Adrenal gland (tissue), 12 donors: Measurements from ENCODE around the gene TMX4. TPM values are rescaled to one million over a fixed set of nuclear protein-coding genes. Genes with fewer than 3 reads are reported as not detected.

Experiments
- DNase-seq, 7 donors: peaks; one replicate each; pipeline ENCODE4 v3.0.0-alpha.2; 2019 to 2020
- H3K27ac ChIP-seq, 5 donors: fragments of 200-600 bp; sonication (generic) in 4 of 5; 1 replicate in 3 of 5; 2 replicates in 2 of 5; pipeline versions ENCODE4 v1.5.1 to v1.8.0; 2016 to 2020; ENCODE audit warnings: mild to moderate bottlenecking in 1 of 5
- H3K27me3 ChIP-seq: fragments of 200-600 bp; 2 replicates; pipeline ENCODE4 v1.8.0; 2021
- H3K36me3 ChIP-seq, 2 donors: fragments of 200-600 bp; replicated peaks in 1 of 2; 1 replicate in 1 of 2; 2 replicates in 1 of 2; pipeline versions ENCODE4 v1.5.1 to v1.8.0; 2018 to 2022
- H3K4me1 ChIP-seq, 2 donors: fragments of 200-600 bp; replicated peaks in 1 of 2; 1 replicate in 1 of 2; 2 replicates in 1 of 2; pipeline versions ENCODE4 v1.5.1 to v1.8.0; 2018 to 2021
- H3K4me3 ChIP-seq, 4 donors: fragments of 200-600 bp; sonication (generic) in 3 of 4; one replicate each; pipeline ENCODE4 v1.5.1; 2016 to 2018
- H3K9me3 ChIP-seq, 3 donors: fragments of 200-600 bp; sonication (generic) in 1 of 3; replicated peaks in 1 of 3; 1 replicate in 2 of 3; 2 replicates in 1 of 3; pipeline versions ENCODE4 v1.5.1 to v1.8.0; 2016 to 2021
- POLR2A ChIP-seq, 2 donors: fragments of 450-650 bp; IDR thresholded peaks; one replicate each; pipeline ENCODE4 v1.6.1; 2017; ENCODE audit warnings: antibody characterized with exemption in 2 of 2, mild to moderate bottlenecking in 2 of 2, moderate library complexity in 1 of 2
- WGBS, 4 donors: extraction: QIAGEN DNeasy Blood & Tissue Kit in 2 of 4; methylation state at CpG; one replicate each; pipeline versions ENCODE4 v1.1.5 to v1.1.7; 2013 to 2017; 5-methylcytosine and 5-hydroxymethylcytosine counted together
- intact Hi-C, 2 donors: fragments of 100-400 bp; cut with DNase I; formaldehyde crosslinking; loops; one replicate each; pipeline versions ENCODE4 v1.14.1 to v1.15.0; 2022 to 2023
- polyA plus RNA-seq, 3 donors: library from polyadenylated mRNA; stranded (reverse); fragments of 200-250 nt in 2 of 3; fragments of 350-450 nt in 1 of 3; fragmentation: Illumina TruSeq in 1 of 3; extraction: RNeasy Lipid Tissue Mini Kit (QIAGEN cat#74804) in 1 of 3; gene quantifications; one replicate each; pipeline ENCODE4 v1.2.3, GENCODE V29; 2013 to 2014
- total RNA-seq, 9 donors: library from RNA; depleted of rRNA in 4 of 9; stranded (reverse); fragments of >200 nt in 4 of 9; fragments of 120-200 nt in 1 of 9; fragmentation: NEBNext Ultra II Directional in 1 of 9; extraction: Animal tissue kit (Norgen Biotek cat#: 25700) in 1 of 9; gene quantifications; one replicate each; pipeline versions ENCODE4 v1.1.0 to v1.2.4, GENCODE V29; 2013 to 2023
- TF ChIP-seq, protein P1 (sequence below), 6 experiments: fragments of 450-650 bp in 4 of 6; fragments of 200-600 bp in 2 of 6; sonication (generic) in 1 of 6; IDR thresholded peaks; 1 replicate in 5 of 6; 2 replicates in 1 of 6; pipeline versions ENCODE4 v1.5.1 to v1.8.0; 2016 to 2021; ENCODE audit warnings: antibody characterized with exemption in 6 of 6, mild to moderate bottlenecking in 2 of 6, moderate library complexity in 1 of 6
- donor health status: healthy with polysubstance abuse.
- donor health status: Bipolar disorder and iron deficiency.
- donor health status: DM: yes; HTN: yes; CAD: no.
- donor health status: DM: no; HTN: no; CAD: no.
- donor health status: DM: no; HTN: no; CAD: no.
- donor health status: DM: yes; HTN: yes; CAD: no.

TMX4 gene
- total and polyA plus RNA-seq, 12 donors = 10.1 to 89.8 (median 47.2) TPM

DNA sequence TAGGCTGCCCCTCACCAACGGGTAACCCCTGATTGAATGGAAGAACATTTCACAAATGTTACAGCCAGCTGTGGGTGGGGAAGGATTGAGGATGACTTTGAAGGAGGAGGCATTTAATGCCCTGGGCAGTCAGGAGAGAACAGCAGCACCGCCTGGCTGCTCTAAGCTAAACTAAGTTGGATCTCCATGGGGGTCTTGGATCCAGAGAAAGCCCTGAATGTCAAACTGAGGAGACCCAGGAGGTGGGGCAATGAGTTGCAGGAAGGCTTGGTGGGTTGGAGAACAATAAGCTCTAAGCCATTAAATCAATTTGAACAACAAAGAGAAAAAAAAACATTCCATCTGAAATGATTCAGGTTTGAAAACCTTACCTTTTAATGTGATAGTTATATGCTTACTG lies 35.4 kb downstream of the TMX4 start:
- TF ChIP-seq POLR2A (IDR thresholded peaks at IDR 0.05) = no peak
- TF ChIP-seq, protein P1, sequence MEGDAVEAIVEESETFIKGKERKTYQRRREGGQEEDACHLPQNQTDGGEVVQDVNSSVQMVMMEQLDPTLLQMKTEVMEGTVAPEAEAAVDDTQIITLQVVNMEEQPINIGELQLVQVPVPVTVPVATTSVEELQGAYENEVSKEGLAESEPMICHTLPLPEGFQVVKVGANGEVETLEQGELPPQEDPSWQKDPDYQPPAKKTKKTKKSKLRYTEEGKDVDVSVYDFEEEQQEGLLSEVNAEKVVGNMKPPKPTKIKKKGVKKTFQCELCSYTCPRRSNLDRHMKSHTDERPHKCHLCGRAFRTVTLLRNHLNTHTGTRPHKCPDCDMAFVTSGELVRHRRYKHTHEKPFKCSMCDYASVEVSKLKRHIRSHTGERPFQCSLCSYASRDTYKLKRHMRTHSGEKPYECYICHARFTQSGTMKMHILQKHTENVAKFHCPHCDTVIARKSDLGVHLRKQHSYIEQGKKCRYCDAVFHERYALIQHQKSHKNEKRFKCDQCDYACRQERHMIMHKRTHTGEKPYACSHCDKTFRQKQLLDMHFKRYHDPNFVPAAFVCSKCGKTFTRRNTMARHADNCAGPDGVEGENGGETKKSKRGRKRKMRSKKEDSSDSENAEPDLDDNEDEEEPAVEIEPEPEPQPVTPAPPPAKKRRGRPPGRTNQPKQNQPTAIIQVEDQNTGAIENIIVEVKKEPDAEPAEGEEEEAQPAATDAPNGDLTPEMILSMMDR (IDR thresholded peaks at IDR 0.05) = no peak
- H3K4me1 ChIP-seq = no peaks in the 10 kb centered on the region
- no peak overlapping the region for H3K4me3 ChIP-seq
- no peak for DNase-seq
- H3K27ac ChIP-seq = no peak overlapping the region
- intact Hi-C loops = no loop called here
- 85 to 95% (median 93%) methylated on average over 2 of the region's 2 CpGs for WGBS, 4 donors
- no peaks in the 10 kb centered on the region for H3K27me3 ChIP-seq
- H3K9me3 ChIP-seq = no peaks in the 10 kb centered on the region
- peaks cover 0 to 24% of the 10 kb centered on the region in 2 donors for H3K36me3 ChIP-seq

DNA sequence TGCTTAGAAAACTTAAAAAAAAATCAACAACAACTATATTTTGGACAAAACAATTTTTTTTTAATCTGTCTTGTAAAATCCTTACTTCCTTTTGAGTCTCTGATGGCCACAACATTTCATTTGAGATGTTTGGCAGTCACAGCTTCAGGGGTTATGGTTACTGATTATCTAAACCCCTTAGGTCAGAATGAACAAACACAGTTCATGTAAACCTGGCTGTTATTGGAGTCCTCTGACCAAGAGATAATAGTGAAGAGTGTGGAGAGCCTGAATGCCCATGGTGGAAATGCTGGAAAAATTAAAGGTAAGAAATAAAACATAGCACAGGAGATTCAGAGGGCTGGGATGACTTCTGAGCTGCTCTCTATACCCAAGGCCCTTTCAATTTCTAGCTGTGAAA lies 38.2 kb downstream of the TMX4 start:
- no peaks in the 10 kb centered on the region for H3K4me1 ChIP-seq
- no peaks in the 10 kb centered on the region for H3K9me3 ChIP-seq
- intact Hi-C loops = no loop called here
- DNase-seq = no peak
- peaks cover 0 to 15% of the 10 kb centered on the region in 2 donors for H3K36me3 ChIP-seq
- H3K27ac ChIP-seq = no peak overlapping the region
- no peak overlapping the region for H3K4me3 ChIP-seq
- H3K27me3 ChIP-seq = no peaks in the 10 kb centered on the region
- TF ChIP-seq POLR2A (IDR thresholded peaks at IDR 0.05) = no peak
- TF ChIP-seq, protein P1 (IDR thresholded peaks at IDR 0.05) = no peak

GRCh38 chr20:7980332-7981046 lies 39.1 kb downstream of the TMX4 start:
- DNase-seq = peak in 4 of 7 donors; percentile 14 to 26 (median 24)
- H3K4me1 ChIP-seq = no peaks in the 10 kb centered on the region
- peaks cover 0 to 15% of the 10 kb centered on the region in 2 donors for H3K36me3 ChIP-seq
- intact Hi-C loops = no loop called here
- no peaks in the 10 kb centered on the region for H3K9me3 ChIP-seq
- no peak overlapping the region for H3K27ac ChIP-seq
- no peaks in the 10 kb centered on the region for H3K27me3 ChIP-seq
- H3K4me3 ChIP-seq = no peak overlapping the region
- TF ChIP-seq POLR2A (IDR thresholded peaks at IDR 0.05) = no peak
- TF ChIP-seq, protein P1 (IDR thresholded peaks at IDR 0.05) = peak; percentile 14 to 54 (median 38)
- WGBS, 4 donors = 65 to 67% (median 66%) methylated on average over 10 of the region's 10 CpGs

GRCh38 chr20:7977709-7978108 lies 41.9 kb downstream of the TMX4 start:
- intact Hi-C loops = no loop called here
- Histone ChIP-seq H3K27ac (no peak overlapping the region), H3K36me3 (peaks cover 0 to 11% of the 10 kb centered on the region in 2 donors), H3K9me3 (no peaks in the 10 kb centered on the region), H3K4me1 (no peaks in the 10 kb centered on the region), H3K27me3 (no peaks in the 10 kb centered on the region), H3K4me3 (no peak overlapping the region)
- TF ChIP-seq POLR2A (IDR thresholded peaks at IDR 0.05) = no peak
- TF ChIP-seq, protein P1 (IDR thresholded peaks at IDR 0.05) = no peak
- DNase-seq = no peak
- WGBS, 4 donors = 93 to 98% (median 97%) methylated on average over 5 of the region's 5 CpGs
